Mammary microvascular endothelial cell (primary cell): ENCODE measurements around the gene VAMP3. TPM values are rescaled to one million over a fixed set of nuclear protein-coding genes. Genes with fewer than 3 reads are reported as not detected.

ENCODE experiments used
- total RNA-seq: library from RNA; depleted of rRNA; stranded (reverse); fragments of >200 nt; gene quantifications from 2 replicates; pipeline ENCODE4 v1.2.3, GENCODE V29; 2015

The VAMP3 gene
- total RNA-seq: 180 and 183 TPM in 2 replicates

GRCh38 chr1:7770997-7771822, at the start of gene VAMP3:
TSS of gene VAMP3 (plus strand) at chr1:7771296. CDS start at chr1:7771384, 88 bp downstream.

DNA sequence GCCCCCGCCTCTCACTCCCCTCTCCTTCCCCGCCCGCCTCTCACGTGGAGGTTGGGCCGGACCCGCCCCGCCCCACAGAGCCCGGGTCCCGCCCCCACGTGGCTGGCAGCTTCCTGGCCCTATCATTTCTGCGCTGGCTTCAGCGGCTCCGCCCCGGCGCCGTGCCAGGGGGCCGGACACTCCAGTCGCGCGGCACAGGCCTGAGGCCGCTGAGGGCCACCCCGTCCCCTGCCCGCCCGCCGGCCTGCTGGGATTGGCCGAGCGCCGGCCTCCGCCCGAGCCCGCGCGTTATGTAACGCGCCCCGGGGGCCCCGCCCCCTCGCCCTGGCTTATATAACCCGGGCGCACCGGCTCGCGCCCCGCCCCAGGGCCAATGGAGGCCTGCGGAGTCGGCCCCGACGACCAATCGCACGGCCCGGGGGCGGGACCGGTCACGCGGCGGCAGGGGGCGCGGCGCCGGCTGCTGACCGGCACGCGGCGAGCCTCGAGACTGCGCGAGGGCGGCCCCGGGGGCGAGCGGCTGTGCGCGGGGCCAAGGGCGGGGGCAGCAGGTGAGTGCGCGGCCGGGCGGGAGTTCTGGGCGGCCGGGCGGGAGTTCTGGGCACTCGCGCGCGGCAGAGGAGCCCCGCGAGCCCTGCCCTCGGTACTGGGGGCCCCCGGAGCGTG, 12.9 kb downstream of the VAMP3 start, which contains the start of gene PER3:
Gene PER3 (plus strand): TSS at position 466 of the 666 bp plus-strand sequence. CDS start 587 bp downstream, outside the sequence.

Other genes starting within 250 kb of the VAMP3 start
- gene PER3, start 13.0 kb downstream of the VAMP3 start, total RNA-seq: 2.0 and 2.1 TPM in 2 replicates
- not detected in 2 replicates for gene UTS2, start 81.8 kb downstream of the VAMP3 start, total RNA-seq
- gene TNFRSF9, start 169.5 kb downstream of the VAMP3 start, total RNA-seq: 0.89 and 1.5 TPM in 2 replicates
- gene PARK7, start 190.4 kb downstream of the VAMP3 start, total RNA-seq: 255 and 274 TPM in 2 replicates